C4-2B (cell line): ENCODE results near the gene HERC4.
"Not testable (repeated sequence)": the region's sequence is repeated elsewhere in the genome, so short reads cannot be mapped to it uniquely, and the experiment has no call there.

Experiments used
- CTCF ChIP-seq: fragments of 450-650 bp; conservative IDR thresholded peaks from 2 replicates; pipeline ENCODE4 v1.5.1; 2017; ENCODE audit warnings: mild to moderate bottlenecking
- ZFX ChIP-seq: fragments of 450-650 bp; IDR thresholded peaks from 2 replicates; pipeline ENCODE4 v1.6.1; 2017

GRCh38 chr10:68022324-68022723 lies 52.8 kb downstream of the HERC4 start:
- not testable (repeated sequence) for TF ChIP-seq CTCF, ZFX
